Measurements from ENCODE around the gene PLA2G4E. TPM values are rescaled to one million over a fixed set of nuclear protein-coding genes. Genes with fewer than 3 reads are reported as not detected.

PLA2G4E gene
- total RNA-seq, 4 donors from 2014 or later: not detected

DNA sequence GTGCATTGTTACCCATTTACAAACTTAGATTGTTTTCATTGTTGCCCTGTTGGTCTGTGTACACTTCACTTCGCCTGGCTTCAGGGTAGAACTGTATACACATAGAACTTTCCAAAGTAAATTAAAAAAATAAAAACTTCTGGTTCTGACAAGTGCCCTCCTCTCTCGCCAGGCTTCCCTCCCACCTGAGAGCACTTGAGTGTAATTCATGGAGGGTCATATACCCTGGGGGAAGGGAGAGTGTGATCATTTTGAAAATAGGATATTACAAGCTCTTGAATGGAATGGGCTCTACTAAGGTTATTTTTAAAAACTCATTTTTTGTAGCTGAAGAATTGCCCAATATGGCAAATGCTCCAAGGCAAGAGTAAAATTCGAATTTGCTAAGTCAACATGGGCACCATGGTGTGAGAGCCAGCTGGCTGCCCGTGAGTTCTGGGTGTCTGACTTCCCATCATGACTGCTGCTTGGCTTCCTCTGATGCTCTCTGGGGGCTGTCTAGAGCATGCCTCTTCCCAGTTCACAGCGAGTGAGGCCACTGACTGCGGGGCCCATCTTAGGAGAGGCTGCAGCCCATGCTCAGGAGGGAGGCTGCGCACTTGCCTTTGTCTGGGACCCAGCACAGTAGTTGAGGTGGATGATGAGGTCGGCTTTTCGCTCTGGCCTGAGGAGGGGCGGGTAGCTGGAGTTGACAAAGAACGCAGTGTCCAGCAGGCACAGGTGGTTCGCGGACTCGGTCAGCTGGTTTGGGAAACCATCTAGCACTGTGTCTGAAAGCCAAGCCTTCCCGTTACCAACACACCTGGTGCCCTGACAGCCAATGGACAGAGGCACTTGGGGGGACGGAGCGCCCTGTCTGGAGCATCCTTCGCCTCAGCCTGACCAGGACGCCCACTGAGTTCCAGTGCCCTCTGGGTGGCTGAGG, 35.3 kb downstream of the PLA2G4E start:
- 85 to 90% methylated on average over 15 to 19 of the region's 19 CpGs for WGBS, 2 donors
- Histone ChIP-seq H3K36me3 (no peaks in the 10 kb centered on the region), H3K4me3 (no peak overlapping the region), H3K9me3 (no peaks in the 10 kb centered on the region), H3K4me1 (peaks cover 0 to 14% (median 0%) of the 10 kb centered on the region in 4 donors), H3K27ac (no peak overlapping the region), H3K27me3 (peaks cover 0 to 5% of the 10 kb centered on the region in 2 donors)
- DNase-seq (ENCODE audit: low spot score in 2 of 2): no peak
- TF ChIP-seq, protein P1, sequence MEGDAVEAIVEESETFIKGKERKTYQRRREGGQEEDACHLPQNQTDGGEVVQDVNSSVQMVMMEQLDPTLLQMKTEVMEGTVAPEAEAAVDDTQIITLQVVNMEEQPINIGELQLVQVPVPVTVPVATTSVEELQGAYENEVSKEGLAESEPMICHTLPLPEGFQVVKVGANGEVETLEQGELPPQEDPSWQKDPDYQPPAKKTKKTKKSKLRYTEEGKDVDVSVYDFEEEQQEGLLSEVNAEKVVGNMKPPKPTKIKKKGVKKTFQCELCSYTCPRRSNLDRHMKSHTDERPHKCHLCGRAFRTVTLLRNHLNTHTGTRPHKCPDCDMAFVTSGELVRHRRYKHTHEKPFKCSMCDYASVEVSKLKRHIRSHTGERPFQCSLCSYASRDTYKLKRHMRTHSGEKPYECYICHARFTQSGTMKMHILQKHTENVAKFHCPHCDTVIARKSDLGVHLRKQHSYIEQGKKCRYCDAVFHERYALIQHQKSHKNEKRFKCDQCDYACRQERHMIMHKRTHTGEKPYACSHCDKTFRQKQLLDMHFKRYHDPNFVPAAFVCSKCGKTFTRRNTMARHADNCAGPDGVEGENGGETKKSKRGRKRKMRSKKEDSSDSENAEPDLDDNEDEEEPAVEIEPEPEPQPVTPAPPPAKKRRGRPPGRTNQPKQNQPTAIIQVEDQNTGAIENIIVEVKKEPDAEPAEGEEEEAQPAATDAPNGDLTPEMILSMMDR (IDR thresholded peaks at IDR 0.05): no peak
- TF ChIP-seq EP300 (IDR thresholded peaks at IDR 0.05) (no peak), POLR2A (IDR thresholded peaks at IDR 0.05) (no peak)

DNA sequence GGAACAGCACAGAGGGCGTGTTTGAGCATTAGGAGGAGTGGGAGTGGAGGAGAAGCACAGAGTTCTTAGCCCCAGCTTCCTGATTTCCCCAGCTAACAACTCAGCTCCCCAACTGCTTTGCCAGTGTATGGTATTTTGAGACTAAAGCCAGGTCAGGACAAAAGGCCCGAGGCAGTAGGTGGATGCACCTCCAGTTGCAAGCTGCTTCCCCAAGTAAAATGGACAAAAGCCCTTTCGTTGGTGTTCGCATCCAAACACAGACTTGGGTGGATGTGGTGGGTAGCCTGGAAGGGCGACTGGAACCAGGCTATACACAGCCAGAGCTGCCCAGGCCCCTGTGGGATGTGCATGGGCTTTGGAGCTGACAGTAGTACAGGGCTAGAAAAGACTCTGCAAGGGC, 36.2 kb downstream of the PLA2G4E start:
- H3K4me1 ChIP-seq: peaks cover 0 to 21% (median 0%) of the 10 kb centered on the region in 4 donors
- H3K27ac ChIP-seq: no peak overlapping the region
- H3K36me3 ChIP-seq: no peaks in the 10 kb centered on the region
- H3K27me3 ChIP-seq: no peaks in the 10 kb centered on the region
- H3K4me3 ChIP-seq: no peak overlapping the region
- DNase-seq (ENCODE audit: low spot score in 2 of 2): no peak
- TF ChIP-seq, protein P1 (IDR thresholded peaks at IDR 0.05): no peak
- TF ChIP-seq EP300 (IDR thresholded peaks at IDR 0.05) (no peak), POLR2A (IDR thresholded peaks at IDR 0.05) (no peak)
- 83 to 94% methylated on average over 5 of the region's 5 CpGs for WGBS, 2 donors
- H3K9me3 ChIP-seq: no peaks in the 10 kb centered on the region

DNA sequence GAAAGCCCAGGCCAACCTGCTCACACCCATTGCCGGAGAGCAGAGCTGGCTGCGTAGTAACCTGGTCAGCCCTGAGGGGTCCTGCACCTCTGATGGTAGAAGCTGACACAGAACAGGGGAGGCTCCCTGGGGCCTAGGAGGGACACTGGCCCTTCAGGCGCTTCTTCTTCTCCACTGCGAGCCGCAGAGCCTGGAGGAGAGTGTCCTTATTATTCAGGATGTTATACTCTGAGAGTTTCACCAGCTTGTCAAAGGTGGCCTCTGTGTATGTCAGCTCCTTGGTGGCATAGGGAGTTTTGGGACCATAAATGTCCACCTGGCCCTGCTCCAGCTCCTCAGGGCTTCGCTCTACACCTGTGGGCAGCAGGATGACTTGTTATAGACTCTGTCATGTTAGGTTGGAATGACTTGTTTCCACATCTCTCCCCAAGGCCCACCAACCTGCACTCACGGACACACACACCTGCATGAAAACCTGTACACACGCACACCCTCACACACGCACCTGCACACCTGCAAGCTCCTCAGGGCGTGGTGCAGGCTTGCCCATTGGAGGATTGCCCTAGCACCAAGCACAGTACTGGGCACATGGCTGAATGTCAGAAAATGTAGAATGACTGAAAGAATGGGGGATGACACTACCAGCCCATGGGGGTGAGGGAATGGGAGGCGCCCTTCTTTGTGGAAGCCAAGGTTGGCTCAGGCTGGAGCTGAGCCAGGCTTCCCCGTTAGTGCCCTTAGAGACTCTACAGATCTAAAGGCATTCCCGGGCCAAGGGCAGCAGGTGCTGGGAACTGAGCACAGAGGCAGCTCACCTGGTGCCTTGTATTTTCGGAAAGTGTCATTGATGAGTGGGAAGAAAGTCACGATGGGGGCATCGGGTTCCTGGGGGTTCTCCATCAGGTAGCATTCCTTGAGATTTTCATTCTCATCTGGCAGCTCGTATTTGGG, 36.9 kb downstream of the PLA2G4E start:
- H3K4me1 ChIP-seq: peaks cover 0 to 18% (median 0%) of the 10 kb centered on the region in 4 donors
- no peak overlapping the region for H3K27ac ChIP-seq
- 89 to 94% methylated on average over 17 of the region's 17 CpGs for WGBS, 2 donors
- DNase-seq (ENCODE audit: low spot score in 2 of 2): no peak
- no peaks in the 10 kb centered on the region for H3K27me3 ChIP-seq
- no peak overlapping the region for H3K4me3 ChIP-seq
- TF ChIP-seq POLR2A (IDR thresholded peaks at IDR 0.05) (no peak), EP300 (IDR thresholded peaks at IDR 0.05) (no peak)
- TF ChIP-seq, protein P1 (IDR thresholded peaks at IDR 0.05): no peak
- H3K36me3 ChIP-seq: no peaks in the 10 kb centered on the region
- no peaks in the 10 kb centered on the region for H3K9me3 ChIP-seq

DNA sequence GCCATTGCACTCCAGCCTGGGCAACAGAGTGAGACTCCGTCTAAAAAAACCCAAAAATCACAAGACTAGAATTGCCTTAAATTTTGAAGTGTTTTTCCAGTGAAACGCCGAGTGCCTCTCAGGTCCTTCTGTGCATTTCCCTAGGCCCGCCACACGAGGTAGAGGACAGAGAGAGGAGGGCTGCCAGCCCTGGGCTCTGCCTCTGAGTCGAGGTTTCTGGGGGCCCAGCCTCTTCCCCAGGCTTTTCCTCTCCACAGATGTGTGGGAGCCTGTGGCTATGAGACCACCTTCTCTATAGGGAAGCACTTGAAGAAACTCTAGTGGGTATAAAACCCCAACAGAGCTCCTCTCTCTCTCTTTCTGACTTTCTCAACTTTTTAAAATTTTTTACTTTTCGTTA, 37.6 kb downstream of the PLA2G4E start:
- TF ChIP-seq, protein P1 (IDR thresholded peaks at IDR 0.05): no peak
- TF ChIP-seq EP300 (IDR thresholded peaks at IDR 0.05) (no peak), POLR2A (IDR thresholded peaks at IDR 0.05) (no peak)
- Histone ChIP-seq H3K27ac (no peak overlapping the region), H3K27me3 (no peaks in the 10 kb centered on the region), H3K36me3 (no peaks in the 10 kb centered on the region), H3K4me3 (no peak overlapping the region), H3K4me1 (peaks cover 0 to 18% (median 0%) of the 10 kb centered on the region in 4 donors), H3K9me3 (no peaks in the 10 kb centered on the region)
- WGBS, 2 donors: 74 to 80% methylated on average over 7 of the region's 7 CpGs
- no peak for DNase-seq (ENCODE audit: low spot score in 2 of 2)
